ENCODE results near the gene CHFR. TPM values are rescaled to one million over a fixed set of nuclear protein-coding genes. Genes with fewer than 3 reads are reported as not detected.
A peak's percentile ranks its signal among the peaks of the same experiment; 100 is the strongest.

CHFR gene
- total and polyA plus RNA-seq, 8 donors: 14.7 to 107 (median 59.2) TPM

GRCh38 chr12:132834181-132834711 is 53.2 kb downstream of the CHFR start:
- peaks cover 0 to 21% (median 8%) of the 10 kb centered on the region in 4 donors for H3K4me1 ChIP-seq
- H3K36me3 ChIP-seq: peaks cover 5 to 59% (median 43%) of the 10 kb centered on the region in 4 donors
- H3K4me3 ChIP-seq: no peak overlapping the region
- H3K27me3 ChIP-seq: no peaks in the 10 kb centered on the region
- intact Hi-C loops (cut with DNase I; ENCODE audit: low total_unique reads): no loop called here
- DNase-seq: no peak
- H3K9me3 ChIP-seq: no peaks in the 10 kb centered on the region
- TF ChIP-seq CTCF (IDR thresholded peaks at IDR 0.05): no peak
- no peak for TF ChIP-seq POLR2AphosphoS5 (IDR thresholded peaks at IDR 0.05)
- no peak for TF ChIP-seq POLR2A (IDR thresholded peaks at IDR 0.05)
- no peak for TF ChIP-seq EP300 (IDR thresholded peaks at IDR 0.05)
- H3K27ac ChIP-seq: no peak overlapping the region
- 71 to 84% (median 80%) methylated on average over 5 of the region's 5 CpGs for WGBS, 5 donors

- no peak overlapping the region for H3K4me3 ChIP-seq
- TF ChIP-seq POLR2A (IDR thresholded peaks at IDR 0.05): no peak
- no peak for TF ChIP-seq POLR2AphosphoS5 (IDR thresholded peaks at IDR 0.05)
- no peak for TF ChIP-seq EP300 (IDR thresholded peaks at IDR 0.05)
- TF ChIP-seq CTCF (IDR thresholded peaks at IDR 0.05): no peak
- H3K27ac ChIP-seq: no peak overlapping the region
- peaks cover 0 to 18% (median 8%) of the 10 kb centered on the region in 4 donors for H3K4me1 ChIP-seq
- peaks cover under 1 to 51% (median 34%) of the 10 kb centered on the region in 4 donors for H3K36me3 ChIP-seq
- WGBS, 5 donors: 89 to 96% (median 94%) methylated on average over 8 of the region's 8 CpGs
- H3K9me3 ChIP-seq: no peaks in the 10 kb centered on the region
- H3K27me3 ChIP-seq: no peaks in the 10 kb centered on the region
- DNase-seq: no peak
- intact Hi-C loops (cut with DNase I; ENCODE audit: low total_unique reads): no loop called here
These were observed 54.1 kb downstream of the CHFR start for GRCh38 chr12:132833341-132833740.

- Histone ChIP-seq H3K27ac (no peak overlapping the region), H3K9me3 (no peaks in the 10 kb centered on the region), H3K36me3 (peaks cover 0 to 43% (median 33%) of the 10 kb centered on the region in 4 donors), H3K4me1 (peaks cover 14 to 20% (median 18%) of the 10 kb centered on the region in 4 donors), H3K27me3 (no peaks in the 10 kb centered on the region), H3K4me3 (no peak overlapping the region)
- WGBS, 5 donors: 92 to 95% (median 93%) methylated on average over 11 of the region's 11 CpGs
- intact Hi-C loops (cut with DNase I; ENCODE audit: low total_unique reads): no loop called here
- no peak for DNase-seq
- TF ChIP-seq POLR2AphosphoS5 (IDR thresholded peaks at IDR 0.05): no peak
- TF ChIP-seq POLR2A (IDR thresholded peaks at IDR 0.05): no peak
These were observed 55.6 kb downstream of the CHFR start for GRCh38 chr12:132831771-132832170.

GRCh38 chr12:132828706-132829534 is 58.5 kb downstream of the CHFR start, which contains the start of gene GOLGA3:
TSS of gene GOLGA3 (minus strand) at chr12:132828869. CDS start at chr12:132822128, 6,741 bp downstream.
- TF ChIP-seq CTCF (IDR thresholded peaks at IDR 0.05) (no peak), POLR2AphosphoS5 (IDR thresholded peaks at IDR 0.05) (peak in 2 of 3 donors; percentile 76 to 87), EP300 (IDR thresholded peaks at IDR 0.05) (peak; percentile 21), POLR2A (IDR thresholded peaks at IDR 0.05) (no peak)
- peak; percentile 96 to 98 for DNase-seq
- peaks cover 15 to 59% (median 54%) of the 10 kb centered on the region in 4 donors for H3K36me3 ChIP-seq
- H3K4me1 ChIP-seq: peaks cover 16 to 49% (median 37%) of the 10 kb centered on the region in 4 donors
- intact Hi-C loops (cut with DNase I; ENCODE audit: low total_unique reads): loop anchor here (10.0 kb wide), 1 partner anchor 56 kb away; the partner anchor contains the start of gene CHFR
- H3K27me3 ChIP-seq: no peaks in the 10 kb centered on the region
- H3K9me3 ChIP-seq: no peaks in the 10 kb centered on the region
- H3K4me3 ChIP-seq: peak within 1 kb of the TSS; percentile 78 to 95 (median 86)
- H3K27ac ChIP-seq: peak within 1 kb of the TSS; percentile 91 to 100 (median 97)
- WGBS, 5 donors: 2 to 7% (median 3%) methylated on average over 26 to 78 of the region's 78 CpGs

Measured in stomach (tissue), 9 donors.